HG03064 (cell line): ENCODE data around the gene CACNA1F.

Source experiments
- ATAC-seq: cut with Tn5 transposase; IDR thresholded peaks from one replicate; pipeline ENCODE4 v1.9.1; 2021; ENCODE audit warnings: low read depth; ENCODE audit not compliant: unreplicated experiment

CACNA1F gene

GRCh38 chrX:49231333-49232000 is 1.7 kb downstream of the CACNA1F start:
- ATAC-seq = no peak

- ATAC-seq = no peak
Measured at GRCh38 chrX:49230500-49231232, 2.5 kb downstream of the CACNA1F start.

GRCh38 chrX:49228185-49228584 is 5.0 kb downstream of the CACNA1F start:
- ATAC-seq = no peak

DNA sequence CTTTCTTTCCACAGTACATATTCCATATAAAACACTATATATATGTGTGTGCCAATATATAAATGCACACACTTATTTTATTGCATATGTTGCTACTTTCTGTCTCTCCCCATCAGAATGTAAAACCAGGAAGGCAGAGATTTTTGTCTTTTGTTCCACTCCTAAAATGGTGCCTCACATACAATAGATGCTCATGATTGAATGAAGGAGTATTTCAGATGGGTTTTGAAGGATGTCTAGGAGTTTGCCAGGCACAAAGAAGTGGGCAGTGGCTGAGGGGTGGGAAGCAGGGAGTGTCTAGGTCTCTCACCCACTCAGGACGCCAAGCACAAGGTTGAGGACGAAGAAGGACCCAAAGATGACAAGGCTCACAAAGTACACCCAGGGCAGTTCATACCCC is 5.4 kb downstream of the CACNA1F start:
- ATAC-seq = no peak

GRCh38 chrX:49226946-49227345 is 6.2 kb downstream of the CACNA1F start:
- ATAC-seq = no peak

- ATAC-seq = no peak
Measured at GRCh38 chrX:49225858-49226257, 7.3 kb downstream of the CACNA1F start.

DNA sequence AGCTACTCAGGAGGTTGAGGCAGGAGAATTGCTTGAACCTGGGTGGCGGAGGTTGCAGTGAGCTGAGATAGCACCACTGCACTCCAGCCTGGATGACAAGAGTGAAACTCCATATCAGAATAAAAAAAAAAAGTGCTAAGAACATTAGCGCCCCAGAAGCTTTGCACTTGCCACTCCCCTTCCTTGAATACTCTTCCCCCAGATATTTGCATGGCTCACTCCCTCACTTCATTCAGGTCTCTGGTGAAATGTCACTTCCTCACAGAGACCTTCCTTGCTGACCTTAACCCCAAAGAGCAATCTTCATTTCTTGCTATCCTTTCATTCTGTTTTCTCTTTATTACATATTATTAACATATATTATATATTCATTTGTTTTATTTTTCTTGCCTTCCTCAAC is 11.3 kb downstream of the CACNA1F start:
- ATAC-seq = no peak

DNA sequence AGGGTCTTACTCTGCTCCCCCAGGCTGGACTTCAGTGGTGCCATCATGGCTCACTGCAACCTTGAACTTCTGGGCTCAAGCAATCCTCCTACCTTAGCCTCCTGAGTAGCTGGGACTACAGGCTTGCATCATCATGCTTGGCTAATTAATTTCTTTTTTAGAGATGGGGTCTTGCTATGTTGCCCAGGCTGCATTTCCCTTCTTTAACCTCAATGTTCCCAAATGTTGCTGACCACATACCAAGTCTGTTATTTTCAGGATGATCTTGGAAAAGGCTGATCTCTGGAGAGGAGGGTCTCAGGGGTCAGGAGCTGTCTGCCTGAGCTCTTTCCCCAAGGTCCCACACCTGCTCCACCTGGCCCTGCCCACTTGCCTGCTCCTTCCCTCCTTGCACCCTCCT is 13.0 kb downstream of the CACNA1F start:
- no peak for ATAC-seq

GRCh38 chrX:49214996-49215526 is 18.1 kb downstream of the CACNA1F start:
- ATAC-seq = no peak

- ATAC-seq = no peak
Measured at GRCh38 chrX:49214416-49214815, 18.7 kb downstream of the CACNA1F start.

DNA sequence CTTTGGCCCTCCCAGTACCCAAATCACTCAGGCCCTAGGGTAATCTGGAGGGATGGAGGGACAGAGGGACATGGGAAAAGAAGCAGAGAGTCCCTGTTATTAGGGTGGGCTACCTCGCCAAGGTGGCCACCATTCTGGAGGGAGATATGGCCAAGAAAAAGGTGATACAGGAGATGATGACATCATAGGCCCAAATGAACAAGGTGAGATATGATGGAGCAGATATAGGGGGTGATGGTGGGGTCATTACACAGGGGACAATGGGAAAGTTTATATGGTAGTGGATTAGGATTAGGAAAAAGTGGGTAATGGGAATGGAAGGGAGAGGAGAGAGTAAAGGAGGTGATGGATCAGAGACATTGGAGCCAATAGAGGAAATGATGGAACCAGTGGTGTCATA is 20.3 kb downstream of the CACNA1F start:
- ATAC-seq = no peak

DNA sequence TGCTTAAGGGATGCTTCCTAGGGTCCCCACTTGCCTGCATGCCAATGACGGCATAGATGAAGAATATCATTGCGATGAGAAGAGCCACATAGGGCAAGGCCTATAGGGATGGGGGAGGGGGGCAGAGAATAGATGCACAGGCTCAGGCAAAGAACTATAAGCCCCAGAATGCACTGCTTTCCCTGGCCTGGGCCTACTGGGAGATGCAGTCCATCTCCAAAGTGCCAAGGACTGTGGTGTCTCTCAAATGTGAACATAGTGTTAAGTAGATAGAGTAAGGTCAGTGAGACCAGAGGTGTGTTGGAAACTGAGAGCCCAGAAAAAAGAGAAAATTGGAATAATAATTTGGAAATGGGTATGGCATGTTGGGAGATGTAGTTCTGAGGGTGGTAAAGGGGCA is 20.9 kb downstream of the CACNA1F start:
- no peak for ATAC-seq

DNA sequence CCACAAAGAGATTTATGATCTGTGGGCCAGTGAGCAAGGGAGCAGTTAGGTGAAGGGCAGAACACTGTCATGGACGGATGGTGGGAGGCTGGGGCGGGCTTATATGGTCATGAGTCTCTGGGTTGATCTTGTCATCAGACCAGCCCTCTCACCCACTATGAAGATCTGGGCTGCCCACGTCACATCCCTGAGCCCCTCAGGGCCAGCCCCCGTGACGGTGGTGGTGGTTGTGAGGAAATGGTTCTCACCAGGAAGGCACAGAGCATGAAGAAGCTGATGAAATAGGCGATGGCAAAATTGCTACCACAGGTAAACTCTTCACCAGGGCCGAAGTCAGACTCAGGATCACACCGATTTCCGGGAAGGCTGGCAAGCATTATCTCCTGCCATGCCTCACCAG is 22.1 kb downstream of the CACNA1F start:
- ATAC-seq = no peak

DNA sequence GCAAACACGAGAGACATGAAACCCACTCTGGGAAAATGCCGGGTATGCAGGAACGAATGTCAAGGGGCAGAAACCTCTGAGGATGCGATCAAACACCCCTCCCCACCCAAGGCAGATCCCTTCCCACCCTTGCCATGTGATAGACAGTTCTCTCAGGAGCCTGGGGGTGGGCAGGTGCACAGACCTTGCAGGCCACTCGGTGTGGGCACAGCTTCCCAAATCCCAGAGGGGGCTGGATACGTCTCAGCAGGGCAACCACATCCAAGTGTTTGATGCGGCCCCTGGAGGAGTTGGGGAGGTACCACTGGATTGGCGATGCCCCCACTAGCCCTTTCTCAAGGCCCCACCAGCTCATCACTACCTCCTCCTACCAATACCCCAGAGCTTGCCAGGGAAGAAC is 22.7 kb downstream of the CACNA1F start:
- no peak for ATAC-seq

DNA sequence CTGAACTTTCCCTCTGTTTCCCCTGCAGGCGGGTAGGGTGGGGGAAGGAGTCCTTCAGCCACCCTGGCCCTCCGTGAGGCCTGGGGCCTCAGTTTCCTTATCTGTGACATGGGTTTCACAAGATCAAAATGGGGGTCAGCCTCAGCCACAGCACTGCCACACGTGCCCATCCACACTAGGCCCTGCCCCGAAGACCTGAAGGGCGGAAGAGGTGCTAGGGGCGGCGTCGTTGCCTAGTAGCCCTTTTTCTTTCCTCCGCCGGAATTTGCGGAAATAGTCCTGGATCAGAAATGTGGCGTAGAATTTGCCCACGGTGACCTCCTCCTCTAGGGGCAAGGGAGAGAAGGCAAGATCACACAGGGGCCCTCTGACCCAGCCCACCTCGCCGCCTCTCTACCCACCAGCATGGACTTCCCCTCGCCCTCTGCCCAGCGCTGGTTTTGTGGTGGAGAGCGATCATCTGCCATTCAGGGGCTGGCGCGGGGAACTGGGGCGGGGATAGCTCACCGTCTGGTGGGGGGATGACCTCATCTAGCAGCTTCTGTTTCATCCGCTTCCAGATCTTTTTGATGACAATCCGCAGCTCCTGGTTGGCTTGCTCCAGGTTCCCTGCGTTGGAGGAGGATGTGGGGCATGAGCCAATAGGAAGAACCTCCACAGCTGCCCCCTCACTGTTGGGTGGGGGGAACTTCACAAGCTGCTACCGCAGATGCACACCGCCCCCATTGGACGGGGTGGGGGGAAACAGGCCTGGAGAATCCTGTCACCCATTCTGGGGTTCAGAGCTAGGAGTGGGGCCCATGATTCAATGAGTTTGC is 23.5 kb downstream of the CACNA1F start:
- ATAC-seq = no peak

- ATAC-seq = no peak
Measured at GRCh38 chrX:49208399-49208798, 24.7 kb downstream of the CACNA1F start.

GRCh38 chrX:49206543-49206942 is 26.6 kb downstream of the CACNA1F start:
- ATAC-seq = no peak

GRCh38 chrX:49205443-49205842 is 27.7 kb downstream of the CACNA1F start:
- ATAC-seq = no peak

GRCh38 chrX:49204709-49205108 is 28.4 kb downstream of the CACNA1F start:
- ATAC-seq = no peak

DNA sequence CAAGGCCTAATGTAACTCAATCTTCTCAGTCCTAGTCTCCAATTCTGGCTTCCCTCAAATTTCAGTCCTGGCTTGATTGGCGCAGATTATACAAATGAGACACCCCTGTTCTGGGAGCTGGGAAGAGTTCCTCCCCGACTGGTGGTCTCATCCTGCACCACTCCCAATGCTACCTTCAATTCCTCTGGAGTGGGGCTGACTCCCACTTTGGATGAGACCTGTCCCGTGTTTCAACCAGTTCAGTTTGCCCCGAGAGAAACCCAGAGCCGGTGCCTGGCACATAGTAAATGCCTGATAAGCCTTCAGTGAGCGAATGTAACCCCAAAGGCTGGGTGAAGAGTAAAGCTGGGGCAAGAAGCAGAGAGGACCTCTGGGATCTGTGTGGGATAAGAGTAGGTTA is 29.1 kb downstream of the CACNA1F start:
- ATAC-seq = no peak

DNA sequence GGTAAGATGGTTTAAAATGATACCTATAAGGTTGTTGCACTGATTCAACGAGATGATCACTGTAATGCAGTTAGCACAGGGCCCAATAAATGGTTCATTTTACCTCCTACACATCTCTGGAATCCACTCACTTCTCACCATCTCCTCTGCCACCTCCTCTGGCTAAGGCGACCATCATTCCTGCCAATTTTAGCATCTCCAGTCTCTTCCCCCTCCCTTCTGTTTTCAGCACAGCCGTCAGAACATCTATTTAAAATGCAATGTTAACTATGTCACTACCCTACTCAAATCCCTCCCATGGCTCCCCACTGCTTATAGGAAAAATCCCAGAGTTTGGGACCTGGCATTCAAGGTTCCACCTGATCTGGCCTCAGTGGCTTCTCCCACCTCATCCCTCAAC is 29.6 kb downstream of the CACNA1F start:
- ATAC-seq = no peak
